Tibial nerve (tissue), 4 donors: ENCODE results near the gene WNT2B.

Experiments
- CTCF ChIP-seq, 5 experiments: fragments of 200-600 bp in 3 of 5; fragments of 450-650 bp in 2 of 5; sonication (generic) in 3 of 5; IDR thresholded peaks; one replicate each; pipeline ENCODE4 v1.5.1; 2016 to 2019; ENCODE audit warnings: antibody characterized with exemption in 5 of 5, mild to moderate bottlenecking in 3 of 5, moderate library complexity in 2 of 5
- EP300 ChIP-seq, 2 donors: sonication (generic); formaldehyde crosslinking; IDR thresholded peaks; one replicate each; pipeline ENCODE4 v1.6.1; 2017; ENCODE audit warnings: antibody characterized with exemption in 2 of 2, mild to moderate bottlenecking in 1 of 2
- POLR2A ChIP-seq, 2 donors: fragments of 450-650 bp; IDR thresholded peaks; one replicate each; pipeline ENCODE4 v1.6.1; 2017; ENCODE audit warnings: antibody characterized with exemption in 2 of 2, mild to moderate bottlenecking in 2 of 2, moderate library complexity in 2 of 2

- TF ChIP-seq CTCF (IDR thresholded peaks at IDR 0.05) (no peak), POLR2A (IDR thresholded peaks at IDR 0.05) (no peak), EP300 (IDR thresholded peaks at IDR 0.05) (no peak)
Observed at GRCh38 chr1:112576240-112576639, 67.5 kb downstream of the WNT2B start.
